Activated CD8-positive, alpha-beta T cell treated with anti-CD3 and anti-CD28 coated beads for 36 hours (primary cell): ENCODE measurements around the gene BFAR. TPM values are rescaled to one million over a fixed set of nuclear protein-coding genes. Genes with fewer than 3 reads are reported as not detected.
"Not testable (repeated sequence)": the region's sequence is repeated elsewhere in the genome, so short reads cannot be mapped to it uniquely, and the experiment has no call there.

Experiments
- ATAC-seq: fragments of 200-7000 bp; cut with Tn5 transposase; one replicate; pipeline ENCODE4 v1.10.0; 2021; ENCODE audit warnings: mild to moderate bottlenecking, moderate library complexity
- CTCF ChIA-PET: fragments of 350-600 bp; sonication (Branson Sonifier 250); formaldehyde crosslinking; loops from one replicate; lab custom pipeline; 2021; ENCODE audit warnings: antibody characterized with exemption; lab: Charles Lee
- POLR2A ChIA-PET: fragments of 350-600 bp; sonication (Branson Sonifier 250); formaldehyde crosslinking; loops from one replicate; lab custom pipeline; 2021; ENCODE audit warnings: antibody characterized with exemption; lab: Charles Lee
- DNase-seq: peaks from one replicate; pipeline ENCODE4 v3.0.0-alpha.2; 2020
- H3K27ac Mint-ChIP-seq: one replicate; pipeline ENCODE4 v1.8.0; 2021; ENCODE audit warnings: mild to moderate bottlenecking, mixed read lengths
- H3K27me3 Mint-ChIP-seq: one replicate; pipeline ENCODE4 v1.8.0; 2021; ENCODE audit warnings: mixed read lengths
- H3K36me3 Mint-ChIP-seq: one replicate; pipeline ENCODE4 v1.8.0; 2021; ENCODE audit warnings: low read depth, mixed read lengths
- H3K4me1 Mint-ChIP-seq: one replicate; pipeline ENCODE4 v1.8.0; 2021; ENCODE audit warnings: low read depth, mixed read lengths
- H3K4me3 Mint-ChIP-seq: one replicate; pipeline ENCODE4 v1.8.0; 2021; ENCODE audit warnings: mild to moderate bottlenecking, moderate library complexity, mixed read lengths
- H3K9me3 Mint-ChIP-seq: one replicate; pipeline ENCODE4 v1.8.0; 2021; ENCODE audit warnings: mixed read lengths
- intact Hi-C: fragments of 100-400 bp; cut with micrococcal nuclease; formaldehyde crosslinking; loops from one replicate; pipeline ENCODE4 v1.10.0; 2022
- total RNA-seq, 2 experiments: library from RNA; stranded (reverse); gene quantifications; one replicate each; pipeline ENCODE4 v1.2.3, GENCODE V29; 2021
- TF ChIP-seq, protein P1 (sequence below): fragments of 200-600 bp; IDR thresholded peaks from one replicate; pipeline ENCODE4 v1.8.0; 2022; ENCODE audit warnings: antibody characterized with exemption, mild to moderate bottlenecking

BFAR gene
- total RNA-seq, 2 experiments from 2014 or later, result 53.4 to 58.4 TPM

- ATAC-seq, result no peak
- no peak overlapping the region for H3K4me3 Mint-ChIP-seq
- H3K27ac Mint-ChIP-seq, result no peak overlapping the region
Measured at GRCh38 chr16:14677627-14678026, 44.9 kb downstream of the BFAR start.

DNA sequence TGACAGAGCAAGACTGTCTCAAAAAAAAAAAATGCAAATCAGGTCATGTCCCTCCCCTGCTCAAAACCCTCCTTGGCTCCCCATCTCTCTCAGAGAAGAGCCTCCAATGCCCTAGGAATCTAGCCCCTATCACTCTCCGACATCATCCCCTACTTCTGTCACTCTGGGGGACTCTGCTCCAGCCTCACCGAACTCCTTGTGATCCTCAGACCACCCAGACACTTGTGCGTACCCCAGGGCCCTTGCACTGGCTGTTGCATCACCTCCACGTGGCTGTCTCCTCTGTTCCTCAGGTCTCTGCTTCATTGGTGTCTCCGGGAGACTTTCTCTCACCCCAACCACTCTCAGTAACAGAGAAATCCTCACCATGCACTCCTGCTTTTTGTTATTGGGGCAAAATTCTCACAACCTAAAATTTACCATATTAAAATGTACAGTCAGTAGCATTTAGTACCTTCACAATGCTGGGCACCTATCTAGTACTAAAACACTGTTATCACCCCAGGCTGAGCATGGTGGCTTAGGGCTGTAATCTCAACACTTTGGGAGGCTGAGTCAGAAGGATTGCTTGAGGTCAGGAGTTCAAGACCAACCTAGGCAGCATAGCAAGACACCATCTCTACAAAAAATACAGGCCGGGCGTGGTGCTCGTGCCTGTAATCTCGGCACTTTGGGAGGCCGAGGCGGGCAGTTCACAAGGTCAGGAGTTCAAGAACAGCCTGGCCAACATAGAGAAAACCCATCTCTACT is 46.2 kb downstream of the BFAR start:
- H3K27me3 Mint-ChIP-seq, result peaks cover 4% of the 10 kb centered on the region
- DNase-seq (no peak), ATAC-seq (no peak)
- no peak overlapping the region for H3K4me3 Mint-ChIP-seq
- intact Hi-C loops, result no loop called here
- ChIA-PET POLR2A (no interaction called here), CTCF (no interaction called here)
- no peaks in the 10 kb centered on the region for H3K36me3 Mint-ChIP-seq
- TF ChIP-seq, protein P1, sequence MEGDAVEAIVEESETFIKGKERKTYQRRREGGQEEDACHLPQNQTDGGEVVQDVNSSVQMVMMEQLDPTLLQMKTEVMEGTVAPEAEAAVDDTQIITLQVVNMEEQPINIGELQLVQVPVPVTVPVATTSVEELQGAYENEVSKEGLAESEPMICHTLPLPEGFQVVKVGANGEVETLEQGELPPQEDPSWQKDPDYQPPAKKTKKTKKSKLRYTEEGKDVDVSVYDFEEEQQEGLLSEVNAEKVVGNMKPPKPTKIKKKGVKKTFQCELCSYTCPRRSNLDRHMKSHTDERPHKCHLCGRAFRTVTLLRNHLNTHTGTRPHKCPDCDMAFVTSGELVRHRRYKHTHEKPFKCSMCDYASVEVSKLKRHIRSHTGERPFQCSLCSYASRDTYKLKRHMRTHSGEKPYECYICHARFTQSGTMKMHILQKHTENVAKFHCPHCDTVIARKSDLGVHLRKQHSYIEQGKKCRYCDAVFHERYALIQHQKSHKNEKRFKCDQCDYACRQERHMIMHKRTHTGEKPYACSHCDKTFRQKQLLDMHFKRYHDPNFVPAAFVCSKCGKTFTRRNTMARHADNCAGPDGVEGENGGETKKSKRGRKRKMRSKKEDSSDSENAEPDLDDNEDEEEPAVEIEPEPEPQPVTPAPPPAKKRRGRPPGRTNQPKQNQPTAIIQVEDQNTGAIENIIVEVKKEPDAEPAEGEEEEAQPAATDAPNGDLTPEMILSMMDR, result no peak
- H3K9me3 Mint-ChIP-seq, result no peaks in the 10 kb centered on the region
- no peaks in the 10 kb centered on the region for H3K4me1 Mint-ChIP-seq
- no peak overlapping the region for H3K27ac Mint-ChIP-seq

More at GRCh38 chr16:14677627-14678026, 44.9 kb downstream of the BFAR start:
- H3K9me3 Mint-ChIP-seq, result no peaks in the 10 kb centered on the region
- TF ChIP-seq, protein P1, result no peak
- intact Hi-C loops, result no loop called here
- no peak for DNase-seq
- CTCF ChIA-PET, result no interaction called here
- POLR2A ChIA-PET, result no interaction called here
- peaks cover 1% of the 10 kb centered on the region for H3K4me1 Mint-ChIP-seq
- H3K36me3 Mint-ChIP-seq, result no peaks in the 10 kb centered on the region
- peaks cover 4% of the 10 kb centered on the region for H3K27me3 Mint-ChIP-seq

DNA sequence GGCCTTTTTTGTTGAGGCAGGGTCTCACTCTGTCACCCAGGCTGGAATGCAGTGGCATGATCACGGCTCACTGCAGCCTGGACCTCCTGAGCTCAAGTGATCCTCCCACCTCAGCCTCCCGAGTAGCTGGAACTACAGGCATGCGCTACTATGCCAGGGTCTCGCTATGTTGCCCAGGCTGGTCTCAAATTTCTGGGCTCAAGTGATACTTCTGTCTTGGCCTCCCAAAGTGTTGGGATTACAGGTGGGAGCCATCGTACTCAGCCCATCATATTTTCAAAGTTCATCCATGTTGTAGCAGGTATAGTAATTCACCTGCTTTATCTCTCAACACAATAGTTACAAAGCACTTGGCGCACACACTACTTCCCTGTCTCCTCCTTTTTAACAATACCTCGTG is 47.6 kb downstream of the BFAR start:
- intact Hi-C loops, H3K4me3 Mint-ChIP-seq, DNase-seq, H3K27me3 Mint-ChIP-seq, H3K27ac Mint-ChIP-seq, H3K36me3 Mint-ChIP-seq, CTCF ChIA-PET, H3K4me1 Mint-ChIP-seq, ATAC-seq, H3K9me3 Mint-ChIP-seq, POLR2A ChIA-PET: not testable (repeated sequence)

GRCh38 chr16:14681115-14681514 is 48.4 kb downstream of the BFAR start:
- ChIA-PET POLR2A (no interaction called here), CTCF (no interaction called here)
- TF ChIP-seq, protein P1, result no peak
- H3K36me3 Mint-ChIP-seq, result no peaks in the 10 kb centered on the region
- H3K27ac Mint-ChIP-seq, result no peak overlapping the region
- intact Hi-C loops, result no loop called here
- H3K27me3 Mint-ChIP-seq, result peaks cover 4% of the 10 kb centered on the region
- ATAC-seq, result no peak
- H3K4me1 Mint-ChIP-seq, result no peaks in the 10 kb centered on the region
- no peaks in the 10 kb centered on the region for H3K9me3 Mint-ChIP-seq
- no peak for DNase-seq
- no peak overlapping the region for H3K4me3 Mint-ChIP-seq

GRCh38 chr16:14682121-14682520 is 49.4 kb downstream of the BFAR start:
- Mint-ChIP-seq H3K9me3 (no peaks in the 10 kb centered on the region), H3K27me3 (peaks cover 4% of the 10 kb centered on the region), H3K27ac (no peak overlapping the region), H3K36me3 (no peaks in the 10 kb centered on the region), H3K4me3 (no peak overlapping the region), H3K4me1 (no peaks in the 10 kb centered on the region)
- CTCF ChIA-PET, result no interaction called here
- TF ChIP-seq, protein P1, result no peak
- intact Hi-C loops, result no loop called here
- POLR2A ChIA-PET, result no interaction called here
- DNase-seq, result no peak
- no peak for ATAC-seq

- H3K4me3 Mint-ChIP-seq, CTCF ChIA-PET, H3K36me3 Mint-ChIP-seq, H3K27ac Mint-ChIP-seq, DNase-seq, H3K27me3 Mint-ChIP-seq, POLR2A ChIA-PET, H3K4me1 Mint-ChIP-seq, intact Hi-C loops, H3K9me3 Mint-ChIP-seq, ATAC-seq: not testable (repeated sequence)
Measured at GRCh38 chr16:14685870-14686793, 53.4 kb downstream of the BFAR start.

DNA sequence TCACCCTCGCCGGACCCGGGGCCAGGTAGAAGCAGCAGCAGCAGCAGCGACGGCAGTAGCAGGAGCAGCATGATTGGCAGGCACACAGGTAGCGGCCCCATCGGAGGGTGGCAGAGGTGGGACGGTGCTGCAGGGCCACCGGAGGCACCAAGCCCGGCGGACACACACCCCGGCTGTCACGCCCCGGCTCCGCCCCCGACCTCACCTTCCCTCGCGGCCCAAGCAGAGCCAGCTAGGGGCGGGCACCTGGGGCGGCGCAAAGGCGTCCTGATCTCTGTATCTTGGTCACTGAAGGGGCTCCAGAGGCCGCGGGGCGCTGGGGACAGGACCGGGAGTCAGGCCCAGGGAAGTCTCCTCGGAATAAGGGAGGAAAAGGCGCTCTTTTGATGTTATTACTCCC is 61.4 kb downstream of the BFAR start, which contains the start of gene PLA2G10:
Gene PLA2G10, minus strand, starts transcription at position 180 of the 400 bp plus-strand sequence. Its CDS starts 79 bp downstream, at position 101.
- DNase-seq, H3K4me1 Mint-ChIP-seq, H3K27me3 Mint-ChIP-seq, H3K27ac Mint-ChIP-seq, ATAC-seq, intact Hi-C loops, POLR2A ChIA-PET, CTCF ChIA-PET, H3K9me3 Mint-ChIP-seq, H3K36me3 Mint-ChIP-seq, H3K4me3 Mint-ChIP-seq: not testable (repeated sequence)

DNA sequence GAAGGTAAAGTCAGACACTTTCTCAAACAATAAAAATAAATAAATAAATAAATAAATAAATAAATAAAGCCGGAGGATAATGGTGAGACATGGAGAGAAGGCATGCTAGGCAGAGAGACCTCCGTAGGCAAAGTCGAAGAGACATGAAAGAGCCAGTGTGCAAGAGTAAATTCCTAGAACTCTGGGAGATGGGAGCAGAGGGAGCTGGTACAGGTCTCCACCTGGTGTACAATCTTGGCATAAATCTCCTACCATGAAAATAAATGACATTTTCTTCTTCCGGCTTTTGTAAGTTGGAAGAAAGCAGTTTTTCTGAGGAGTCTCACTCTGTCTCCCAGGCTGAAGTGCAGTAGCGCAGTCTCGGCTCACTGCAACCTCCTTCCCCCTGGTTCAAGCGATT is 69.1 kb downstream of the BFAR start:
- DNase-seq, POLR2A ChIA-PET, H3K36me3 Mint-ChIP-seq, H3K4me1 Mint-ChIP-seq, H3K27ac Mint-ChIP-seq, H3K9me3 Mint-ChIP-seq, ATAC-seq, intact Hi-C loops, CTCF ChIA-PET, H3K27me3 Mint-ChIP-seq, H3K4me3 Mint-ChIP-seq: not testable (repeated sequence)
